Breast epithelium (tissue), 4 donors: Measurements from ENCODE around the gene C3orf38. TPM values are rescaled to one million over a fixed set of nuclear protein-coding genes. Genes with fewer than 3 reads are reported as not detected.
"Not testable (repeated sequence)": the region's sequence is repeated elsewhere in the genome, so short reads cannot be mapped to it uniquely, and the experiment has no call there.

Source experiments
- DNase-seq, 2 donors: peaks; one replicate each; pipeline ENCODE4 v3.0.0-alpha.2; 2019; ENCODE audit warnings: low spot score in 2 of 2
- H3K27ac ChIP-seq, 2 donors: fragments of 200-600 bp; sonication (generic) in 1 of 2; one replicate each; pipeline ENCODE4 v1.5.1; 2016 to 2019; ENCODE audit warnings: mild to moderate bottlenecking in 1 of 2
- H3K27me3 ChIP-seq, 2 donors: fragments of 200-600 bp; sonication (generic) in 1 of 2; one replicate each; pipeline versions ENCODE4 v1.5.1 to v1.6.0; 2017 to 2019; ENCODE audit warnings: control low read depth in 1 of 2, mild to moderate bottlenecking in 1 of 2
- H3K36me3 ChIP-seq: fragments of 200-600 bp; one replicate; pipeline ENCODE4 v1.5.1; 2019
- H3K4me1 ChIP-seq, 2 donors: fragments of 200-600 bp; sonication (generic); one replicate each; pipeline ENCODE4 v1.5.1; 2016 to 2019; ENCODE audit warnings: control low read depth in 1 of 2
- H3K4me3 ChIP-seq, 3 donors: fragments of 200-600 bp; sonication (generic); 1 replicate in 2 of 3; 2 replicates in 1 of 3; pipeline ENCODE4 v1.5.1; 2016 to 2019; ENCODE audit warnings: mild to moderate bottlenecking in 3 of 3, moderate library complexity in 2 of 3
- H3K9me3 ChIP-seq, 2 donors: fragments of 200-600 bp; sonication (generic) in 1 of 2; one replicate each; pipeline ENCODE4 v1.5.1; 2016 to 2019; ENCODE audit warnings: control low read depth in 1 of 2
- CTCF ChIP-seq, 3 donors: fragments of 450-650 bp; IDR thresholded peaks; one replicate each; pipeline ENCODE4 v1.5.1; 2016 to 2017; ENCODE audit warnings: antibody characterized with exemption in 3 of 3, mild to moderate bottlenecking in 3 of 3, moderate library complexity in 3 of 3
- POLR2A ChIP-seq: fragments of 450-650 bp; IDR thresholded peaks from one replicate; pipeline ENCODE4 v1.6.1; 2016; ENCODE audit warnings: antibody characterized with exemption, mild to moderate bottlenecking, moderate library complexity
- POLR2AphosphoS5 ChIP-seq, 3 donors: sonication (generic); formaldehyde crosslinking; IDR thresholded peaks; one replicate each; pipeline ENCODE4 v1.6.1; 2017; ENCODE audit warnings: antibody characterized with exemption in 3 of 3
- intact Hi-C: fragments of 100-400 bp; cut with DNase I; formaldehyde crosslinking; loops from one replicate; pipeline ENCODE4 v1.15.1; 2023; ENCODE audit warnings: low total_unique reads
- total RNA-seq, 3 donors: library from RNA; depleted of rRNA; stranded (reverse); fragments of >200 nt; gene quantifications; one replicate each; pipeline ENCODE4 v1.1.0, GENCODE V29; 2016

Gene C3orf38
- total RNA-seq, 3 donors from 2014 or later = 20.3 to 32.1 (median 23.0) TPM

GRCh38 chr3:88167704-88168103 lies 17.9 kb downstream of the C3orf38 start:
- intact Hi-C loops = no loop called here
- no peak for TF ChIP-seq POLR2A
- TF ChIP-seq CTCF (IDR thresholded peaks at IDR 0.05) = no peak
- TF ChIP-seq POLR2AphosphoS5 (IDR thresholded peaks at IDR 0.05) = no peak
- Histone ChIP-seq H3K36me3 (no peaks in the 10 kb centered on the region), H3K27ac (no peak overlapping the region), H3K9me3 (no peaks in the 10 kb centered on the region), H3K4me1 (no peaks in the 10 kb centered on the region), H3K4me3 (no peak overlapping the region), H3K27me3 (no peaks in the 10 kb centered on the region)
- DNase-seq = no peak

- Histone ChIP-seq H3K4me1 (no peaks in the 10 kb centered on the region), H3K27ac (no peak overlapping the region), H3K9me3 (no peaks in the 10 kb centered on the region), H3K36me3 (no peaks in the 10 kb centered on the region), H3K27me3 (no peaks in the 10 kb centered on the region), H3K4me3 (no peak overlapping the region)
- TF ChIP-seq POLR2A (no peak), CTCF (IDR thresholded peaks at IDR 0.05) (no peak), POLR2AphosphoS5 (IDR thresholded peaks at IDR 0.05) (no peak)
- no peak for DNase-seq
- intact Hi-C loops = no loop called here
Measured at GRCh38 chr3:88168171-88168570, 18.4 kb downstream of the C3orf38 start.

GRCh38 chr3:88180398-88180999 lies 30.7 kb downstream of the C3orf38 start:
- no peak overlapping the region for H3K4me3 ChIP-seq
- no peaks in the 10 kb centered on the region for H3K27me3 ChIP-seq
- H3K27ac ChIP-seq = no peak overlapping the region

GRCh38 chr3:88182165-88182918 lies 32.6 kb downstream of the C3orf38 start:
- H3K4me3 ChIP-seq, H3K27me3 ChIP-seq, intact Hi-C loops, H3K4me1 ChIP-seq, H3K36me3 ChIP-seq, H3K27ac ChIP-seq, DNase-seq: not testable (repeated sequence)
- H3K9me3 ChIP-seq = peaks cover 7 to 27% of the 10 kb centered on the region in 2 donors

More at GRCh38 chr3:88180398-88180999, 30.7 kb downstream of the C3orf38 start:
- Histone ChIP-seq H3K36me3 (no peaks in the 10 kb centered on the region), H3K9me3 (peaks cover 7 to 21% of the 10 kb centered on the region in 2 donors), H3K4me1 (no peaks in the 10 kb centered on the region)
- TF ChIP-seq POLR2A (no peak), POLR2AphosphoS5 (IDR thresholded peaks at IDR 0.05) (no peak), CTCF (IDR thresholded peaks at IDR 0.05) (no peak)
- no peak for DNase-seq
- intact Hi-C loops = no loop called here

GRCh38 chr3:88188436-88188835 lies 38.7 kb downstream of the C3orf38 start:
- Histone ChIP-seq H3K9me3 (peaks cover 7 to 21% of the 10 kb centered on the region in 2 donors), H3K27me3 (no peaks in the 10 kb centered on the region), H3K36me3 (no peaks in the 10 kb centered on the region), H3K27ac (no peak overlapping the region), H3K4me3 (no peak overlapping the region), H3K4me1 (no peaks in the 10 kb centered on the region)
- no peak for DNase-seq
- TF ChIP-seq POLR2AphosphoS5 (IDR thresholded peaks at IDR 0.05) (no peak), POLR2A (no peak), CTCF (IDR thresholded peaks at IDR 0.05) (no peak)
- intact Hi-C loops = no loop called here
